CD14-positive monocyte (primary cell): ENCODE measurements around the gene TEX19. TPM values are rescaled to one million over a fixed set of nuclear protein-coding genes. Genes with fewer than 3 reads are reported as not detected.

Source experiments
- DNase-seq, 3 donors: peaks; one replicate each; pipeline ENCODE4 v3.0.0-alpha.2; 2011 to 2022
- H2AFZ ChIP-seq: 2 replicates; pipeline ENCODE4 v1.6.0; 2012; ENCODE audit warnings: mild to moderate bottlenecking, low read depth, low read length, inconsistent platforms; ENCODE audit not compliant: insufficient read depth, poor library complexity, severe bottlenecking
- H3K27ac ChIP-seq, 2 donors: 1 replicate in 1 of 2; 2 replicates in 1 of 2; pipeline ENCODE4 v1.5.1; 2012 to 2013; ENCODE audit warnings: low read length in 2 of 2, control low read depth in 1 of 2, inconsistent platforms in 1 of 2, low read depth in 1 of 2, mild to moderate bottlenecking in 1 of 2
- H3K27me3 ChIP-seq, 2 donors: one replicate each; pipeline versions ENCODE4 v1.6.0 to v1.6.1; 2011 to 2013; ENCODE audit warnings: low read length in 2 of 2; ENCODE audit not compliant: control insufficient read depth in 2 of 2, insufficient read depth in 2 of 2
- H3K36me3 ChIP-seq, 2 donors: replicated peaks in 1 of 2; 1 replicate in 1 of 2; 2 replicates in 1 of 2; pipeline versions ENCODE4 v1.5.1 to v1.6.1; 2012 to 2013; ENCODE audit warnings: low read length in 2 of 2, control low read depth in 1 of 2, inconsistent platforms in 1 of 2, mild to moderate bottlenecking in 1 of 2; ENCODE audit not compliant: insufficient read depth in 2 of 2, control insufficient read depth in 1 of 2
- H3K4me1 ChIP-seq, 2 donors: 1 replicate in 1 of 2; 2 replicates in 1 of 2; pipeline versions ENCODE4 v1.5.1 to v1.6.1; 2012 to 2013; ENCODE audit warnings: low read length in 2 of 2, control low read depth in 1 of 2, inconsistent platforms in 1 of 2, mild to moderate bottlenecking in 1 of 2, moderate library complexity in 1 of 2; ENCODE audit not compliant: insufficient read depth in 2 of 2, control insufficient read depth in 1 of 2
- H3K4me2 ChIP-seq: replicated peaks from 2 replicates; pipeline ENCODE3; 2012; ENCODE audit warnings: low read length, moderate library complexity, mild to moderate bottlenecking; ENCODE audit not compliant: poor library complexity, severe bottlenecking; ENCODE audit errors: extremely low read depth
- H3K4me3 ChIP-seq, 3 experiments: fragments of 200-600 bp in 1 of 3; sonication (generic) in 1 of 3; replicated peaks in 1 of 3; 1 replicate in 2 of 3; 2 replicates in 1 of 3; pipeline ENCODE4 v1.5.1; 2011 to 2013; ENCODE audit warnings: low read length in 3 of 3, mild to moderate bottlenecking in 3 of 3, control low read depth in 2 of 3, low read depth in 2 of 3, inconsistent platforms in 1 of 3, moderate library complexity in 1 of 3
- H3K79me2 ChIP-seq: 2 replicates; pipeline ENCODE4 v1.6.0; 2012; ENCODE audit warnings: mild to moderate bottlenecking, control low read depth, inconsistent platforms, low read length, moderate library complexity; ENCODE audit not compliant: insufficient read depth
- H3K9ac ChIP-seq: 2 replicates; pipeline ENCODE4 v1.6.0; 2017; ENCODE audit warnings: low read length, mild to moderate bottlenecking; ENCODE audit not compliant: insufficient read depth, poor library complexity, severe bottlenecking
- H3K9me3 ChIP-seq, 2 donors: replicated peaks in 1 of 2; 1 replicate in 1 of 2; 2 replicates in 1 of 2; pipeline versions ENCODE4 v1.5.1 to v1.6.1; 2012 to 2013; ENCODE audit warnings: low read length in 2 of 2, control low read depth in 1 of 2; ENCODE audit not compliant: control insufficient read depth in 1 of 2, insufficient read depth in 1 of 2
- H4K20me1 ChIP-seq: 2 replicates; pipeline ENCODE4 v1.6.0; 2012; ENCODE audit warnings: mild to moderate bottlenecking, low read length, control low read depth, moderate library complexity; ENCODE audit not compliant: insufficient read depth
- H3K27ac Mint-ChIP-seq, 7 donors: one replicate each; pipeline ENCODE4 v1.8.0; 2020; ENCODE audit warnings: mild to moderate bottlenecking in 7 of 7, mixed read lengths in 7 of 7, moderate library complexity in 6 of 7, inconsistent platforms in 2 of 7
- H3K27me3 Mint-ChIP-seq, 3 donors: one replicate each; pipeline ENCODE4 v1.8.0; 2021 to 2022; ENCODE audit warnings: low read depth in 3 of 3, mild to moderate bottlenecking in 3 of 3, mixed read lengths in 3 of 3, moderate library complexity in 3 of 3, inconsistent platforms in 1 of 3
- H3K36me3 Mint-ChIP-seq, 2 donors: one replicate each; pipeline ENCODE4 v1.8.0; 2020; ENCODE audit warnings: mixed read lengths in 2 of 2, inconsistent platforms in 1 of 2, mild to moderate bottlenecking in 1 of 2
- H3K4me1 Mint-ChIP-seq: one replicate; pipeline ENCODE4 v1.8.0; 2020; ENCODE audit warnings: mild to moderate bottlenecking, mixed read lengths
- H3K4me3 Mint-ChIP-seq, 2 donors: one replicate each; pipeline ENCODE4 v1.8.0; 2020; ENCODE audit warnings: mild to moderate bottlenecking in 2 of 2, mixed read lengths in 2 of 2, moderate library complexity in 1 of 2
- H3K9me3 Mint-ChIP-seq, 7 donors: one replicate each; pipeline ENCODE4 v1.8.0; 2020 to 2022; ENCODE audit warnings: mixed read lengths in 7 of 7, mild to moderate bottlenecking in 6 of 7, moderate library complexity in 6 of 7, inconsistent platforms in 2 of 7
- CTCF ChIP-seq: fragments of 200-600 bp; IDR thresholded peaks from one replicate; pipeline ENCODE4 v1.8.0; 2022; ENCODE audit warnings: antibody characterized with exemption, mild to moderate bottlenecking
- WGBS: methylation state at CpG from one replicate; pipeline ENCODE4 v1.1.5; 2013; ENCODE audit warnings: missing lambda C conversion rate; ENCODE audit not compliant: insufficient coverage; 5-methylcytosine and 5-hydroxymethylcytosine counted together
- intact Hi-C, 2 donors: fragments of 100-400 bp; cut with micrococcal nuclease; formaldehyde crosslinking; loops; one replicate each; pipeline versions ENCODE4 v1.15.0 to v1.15.1; 2023
- polyA plus RNA-seq, 3 donors: library from polyadenylated mRNA; depleted of rRNA in 1 of 3; unstranded in 2 of 3; stranded (reverse) in 1 of 3; fragments of 300-500 nt in 2 of 3; fragments of >200 nt in 1 of 3; fragmentation: Illumina TruSeq in 2 of 3; gene quantifications; 1 replicate in 2 of 3; 2 replicates in 1 of 3; pipeline ENCODE4 v1.2.3, GENCODE V29; 2012 to 2021

TEX19 gene
- polyA plus RNA-seq, 3 donors, result not detected

DNA sequence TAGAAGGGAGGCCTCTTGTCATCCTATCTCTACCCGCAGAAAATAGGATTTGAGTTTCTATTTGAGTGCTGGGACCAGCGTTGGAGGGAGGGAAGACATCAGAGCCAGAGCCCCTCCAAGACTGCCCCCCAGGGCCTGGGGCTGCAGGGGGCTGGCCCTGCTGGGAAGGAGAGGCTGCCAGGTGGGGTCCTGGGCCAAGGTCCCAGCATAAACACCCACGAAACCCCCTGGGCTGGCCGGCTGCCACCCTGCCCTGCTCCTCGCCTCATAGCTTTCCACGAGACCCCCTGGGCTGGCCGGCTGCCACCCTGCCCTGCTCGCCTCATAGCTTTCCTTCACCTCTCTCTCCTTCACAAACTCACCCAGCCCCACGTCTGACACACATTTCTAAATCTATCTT, 10.6 kb upstream of the TEX19 start:
- WGBS, result 89% methylated on average over 7 of the region's 9 CpGs
- Histone ChIP-seq H3K36me3 (no peaks in the 10 kb centered on the region), H2AFZ (no peak overlapping the region), H4K20me1 (no peaks in the 10 kb centered on the region), H3K27me3 (peaks cover 0 to 5% of the 10 kb centered on the region in 2 donors), H3K27ac (no peak overlapping the region), H3K9ac (no peak overlapping the region), H3K4me2 (no peak overlapping the region), H3K9me3 (no peaks in the 10 kb centered on the region), H3K79me2 (no peaks in the 10 kb centered on the region), H3K4me1 (peaks cover 6 to 14% of the 10 kb centered on the region in 2 donors), H3K4me3 (no peak overlapping the region)
- no peaks in the 10 kb centered on the region for H3K36me3 Mint-ChIP-seq
- no peak overlapping the region for H3K4me3 Mint-ChIP-seq
- no peak overlapping the region for H3K27ac Mint-ChIP-seq
- peaks cover 13% of the 10 kb centered on the region for H3K4me1 Mint-ChIP-seq
- no peaks in the 10 kb centered on the region for H3K9me3 Mint-ChIP-seq
- intact Hi-C loops, result no loop called here
- H3K27me3 Mint-ChIP-seq, result peaks cover 5 to 22% (median 20%) of the 10 kb centered on the region in 3 donors
- no peak for TF ChIP-seq CTCF
- no peak for DNase-seq

DNA sequence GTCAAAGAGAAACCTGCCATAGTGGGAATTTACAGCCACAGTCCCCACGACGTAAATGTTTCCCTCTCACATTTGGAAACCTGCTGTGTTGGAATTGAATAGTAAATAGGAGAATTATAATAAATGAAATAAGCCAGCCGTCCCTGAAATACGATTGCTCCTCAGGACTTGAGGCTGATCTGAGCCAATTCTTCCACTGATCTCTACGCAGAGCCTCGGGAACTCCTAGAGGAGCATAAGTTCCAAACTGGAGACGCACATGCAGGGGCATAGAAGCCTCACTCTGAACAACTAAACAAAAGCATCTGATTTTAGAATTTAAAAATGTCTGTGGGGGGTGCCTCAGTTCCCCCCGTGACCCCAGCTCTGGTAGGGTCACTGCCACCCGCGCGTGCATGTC, 10.2 kb upstream of the TEX19 start:
- Histone ChIP-seq H3K79me2 (no peaks in the 10 kb centered on the region), H3K4me3 (no peak overlapping the region), H3K27me3 (peaks cover 0 to 5% of the 10 kb centered on the region in 2 donors), H3K27ac (no peak overlapping the region), H3K4me2 (no peak overlapping the region), H3K9ac (no peak overlapping the region), H3K9me3 (no peaks in the 10 kb centered on the region), H2AFZ (no peak overlapping the region), H4K20me1 (no peaks in the 10 kb centered on the region), H3K36me3 (no peaks in the 10 kb centered on the region), H3K4me1 (peaks cover 6 to 14% of the 10 kb centered on the region in 2 donors)
- Mint-ChIP-seq H3K4me1 (peaks cover 13% of the 10 kb centered on the region), H3K36me3 (no peaks in the 10 kb centered on the region), H3K9me3 (no peaks in the 10 kb centered on the region), H3K27ac (no peak overlapping the region), H3K4me3 (no peak overlapping the region), H3K27me3 (peaks cover 5 to 19% (median 18%) of the 10 kb centered on the region in 3 donors)
- intact Hi-C loops, result no loop called here
- WGBS, result 100% methylated on average over 6 of the region's 11 CpGs
- TF ChIP-seq CTCF, result no peak
- DNase-seq, result no peak
